WTC11 (cell line): Measurements from ENCODE around the gene SPEM3. TPM values are rescaled to one million over a fixed set of nuclear protein-coding genes. Genes with fewer than 3 reads are reported as not detected.
A peak's percentile ranks its signal among the peaks of the same experiment; 100 is the strongest.

Experiments
- ATAC-seq: fragments of 200-7000 bp; cut with Tn5 transposase; 2 replicates; pipeline ENCODE4 v1.10.0; 2021; ENCODE audit warnings: mild to moderate bottlenecking, moderate library complexity
- CTCF ChIA-PET: fragments of 300-600 bp; sonication (Branson Sonifier 250); formaldehyde crosslinking; loops from one replicate; lab custom pipeline; 2021; ENCODE audit warnings: antibody characterized with exemption; lab: Charles Lee
- POLR2A ChIA-PET: fragments of 350-600 bp; sonication (Branson Sonifier 250); formaldehyde crosslinking; loops from one replicate; lab custom pipeline; 2021; ENCODE audit warnings: antibody characterized with exemption; lab: Charles Lee
- DNase-seq: peaks from one replicate; pipeline ENCODE4 v3.0.0; 2021; ENCODE audit warnings: low spot score
- H3K27ac Mint-ChIP-seq: 2 replicates; pipeline ENCODE4 v1.8.0; 2021; ENCODE audit warnings: mixed read lengths
- H3K27me3 Mint-ChIP-seq: 2 replicates; pipeline ENCODE4 v1.8.0; 2021; ENCODE audit warnings: low read depth, mild to moderate bottlenecking, moderate library complexity, mixed read lengths
- H3K36me3 Mint-ChIP-seq: 2 replicates; pipeline ENCODE4 v1.8.0; 2021; ENCODE audit warnings: mixed read lengths
- H3K4me1 Mint-ChIP-seq: 2 replicates; pipeline ENCODE4 v1.8.0; 2022; ENCODE audit warnings: mixed read lengths
- H3K4me3 Mint-ChIP-seq: 2 replicates; pipeline ENCODE4 v1.8.0; 2021; ENCODE audit warnings: mild to moderate bottlenecking, moderate library complexity, mixed read lengths
- H3K9me3 Mint-ChIP-seq: 2 replicates; pipeline ENCODE4 v1.8.0; 2021; ENCODE audit warnings: mixed read lengths
- ARID4B ChIP-seq: sonication (generic); formaldehyde crosslinking; IDR thresholded peaks from 2 replicates; pipeline ENCODE4 v1.8.0; 2023; ENCODE audit warnings: missing genetic modification reagents, mild to moderate bottlenecking, borderline replicate concordance
- CREM ChIP-seq: sonication (generic); formaldehyde crosslinking; IDR thresholded peaks from 2 replicates; pipeline ENCODE4 v1.8.1; 2022; ENCODE audit warnings: mild to moderate bottlenecking, missing genetic modification reagents, moderate library complexity
- ESRRA ChIP-seq: sonication (generic); formaldehyde crosslinking; IDR thresholded peaks from 2 replicates; pipeline ENCODE4 v1.8.1; 2022; ENCODE audit warnings: mild to moderate bottlenecking, missing genetic modification reagents, borderline replicate concordance
- ETV6 ChIP-seq: sonication (generic); formaldehyde crosslinking; IDR thresholded peaks from 2 replicates; pipeline ENCODE4 v1.8.1; 2022; ENCODE audit warnings: mild to moderate bottlenecking, missing genetic modification reagents
- FOXP1 ChIP-seq: sonication (generic); formaldehyde crosslinking; IDR thresholded peaks from 2 replicates; pipeline ENCODE4 v1.8.0; 2022; ENCODE audit warnings: missing genetic modification reagents, mild to moderate bottlenecking, moderate library complexity, borderline replicate concordance
- FOXP4 ChIP-seq: sonication (generic); formaldehyde crosslinking; IDR thresholded peaks from 2 replicates; pipeline ENCODE4 v1.8.0; 2022; ENCODE audit warnings: mild to moderate bottlenecking, missing genetic modification reagents
- GABPB1 ChIP-seq: sonication (generic); formaldehyde crosslinking; IDR thresholded peaks from 2 replicates; pipeline ENCODE4 v1.8.1; 2023; ENCODE audit warnings: mild to moderate bottlenecking, missing genetic modification reagents
- IRF2 ChIP-seq: sonication (generic); formaldehyde crosslinking; IDR thresholded peaks from 2 replicates; pipeline ENCODE4 v1.8.0; 2022; ENCODE audit warnings: low read depth, missing genetic modification reagents, borderline replicate concordance
- JAZF1 ChIP-seq: fragments of 250-450 bp; sonication (Bioruptor Pico); IDR thresholded peaks from 2 replicates; pipeline ENCODE4 v1.9.0; 2021; ENCODE audit warnings: moderate library complexity, mild to moderate bottlenecking, inconsistent platforms
- MAX ChIP-seq: sonication (generic); formaldehyde crosslinking; IDR thresholded peaks from 2 replicates; pipeline ENCODE4 v1.8.0; 2022; ENCODE audit warnings: mild to moderate bottlenecking, missing genetic modification reagents
- NR2C2 ChIP-seq: sonication (generic); formaldehyde crosslinking; IDR thresholded peaks from 2 replicates; pipeline ENCODE4 v1.8.0; 2022; ENCODE audit warnings: mild to moderate bottlenecking, missing genetic modification reagents
- SP1 ChIP-seq: sonication (generic); formaldehyde crosslinking; conservative IDR thresholded peaks from 2 replicates; pipeline ENCODE4 v1.8.1; 2022; ENCODE audit warnings: missing genetic modification reagents
- TEAD1 ChIP-seq: sonication (generic); formaldehyde crosslinking; IDR thresholded peaks from 2 replicates; pipeline ENCODE4 v1.8.0; 2022; ENCODE audit warnings: mild to moderate bottlenecking, missing genetic modification reagents
- ZBTB43 ChIP-seq: sonication (generic); formaldehyde crosslinking; IDR thresholded peaks from 2 replicates; pipeline ENCODE4 v1.8.1; 2023; ENCODE audit warnings: mild to moderate bottlenecking, missing genetic modification reagents
- ZNF317 ChIP-seq: sonication (generic); formaldehyde crosslinking; IDR thresholded peaks from 2 replicates; pipeline ENCODE4 v1.8.1; 2023; ENCODE audit warnings: low read depth, mild to moderate bottlenecking, moderate library complexity, missing genetic modification reagents, borderline replicate concordance
- ZNF416 ChIP-seq: fragments of 250-450 bp; sonication (Bioruptor Pico); IDR thresholded peaks from 2 replicates; pipeline ENCODE4 v1.9.0; 2021; ENCODE audit warnings: mild to moderate bottlenecking, inconsistent platforms
- ZNF425 ChIP-seq: fragments of 250-450 bp; sonication (Bioruptor Pico); conservative IDR thresholded peaks from 2 replicates; pipeline ENCODE4 v1.9.0; 2021; ENCODE audit warnings: mild to moderate bottlenecking
- ZNF532 ChIP-seq: fragments of 250-450 bp; sonication (Bioruptor Pico); IDR thresholded peaks from 2 replicates; pipeline ENCODE4 v1.9.0; 2021; ENCODE audit warnings: mild to moderate bottlenecking, borderline replicate concordance
- total RNA-seq: library from RNA; stranded (reverse); gene quantifications from 3 replicates; pipeline ENCODE4 v1.2.3, GENCODE V29; 2021

Gene SPEM3
- total RNA-seq, 1 experiment from 2014 or later = not detected

- Mint-ChIP-seq H3K27ac (peak within 1 kb of the TSS; percentile 85), H3K4me3 (peak within 1 kb of the TSS; percentile 90), H3K9me3 (no peaks in the 10 kb centered on the region), H3K36me3 (peaks cover 13% of the 10 kb centered on the region), H3K4me1 (peaks cover 11% of the 10 kb centered on the region), H3K27me3 (no peaks in the 10 kb centered on the region; the same call in 1 of the 2 replicates)
- ChIA-PET POLR2A (interaction anchor here (0.9 to 2.1 kb wide), 4 partner anchors 9 to 18 kb away, joined by 3 to 10 read pairs (median 6); partner anchors contain the start of gene TMEM256), CTCF (interaction anchor here (0.6 to 4.1 kb wide), 34 partner anchors 9 to 323 kb away, joined by 3 to 59 read pairs (median 7); partner anchors contain the start of genes ACAP1, CHRNB1, FGF11 and NLGN2)
- TF ChIP-seq ZNF317 (CRISPR knock-in tag) (0 out of 2 replicates have a peak, but pooled peaks have one; percentile 48), FOXP4 (CRISPR knock-in tag) (peak; percentile 11; the same call in 1 of the 2 replicates), ESRRA (CRISPR knock-in tag) (no peak; the same call in 1 of the 2 replicates), ZNF532 (CRISPR knock-in tag) (no peak), TEAD1 (CRISPR knock-in tag) (peak; percentile 72; the same call in 1 of the 2 replicates), CREM (CRISPR knock-in tag) (no peak), MAX (CRISPR knock-in tag) (peak; percentile 85; the same call in 1 of the 2 replicates), ZNF416 (CRISPR knock-in tag) (no peak), JAZF1 (no peak), FOXP1 (peak; percentile 59), ARID4B (peak; percentile 68; the same call in 1 of the 2 replicates), ZNF425 (no peak), GABPB1 (0 out of 2 replicates have a peak, but pooled peaks have one; percentile 13), ZBTB43 (CRISPR knock-in tag) (no peak), SP1 (CRISPR knock-in tag) (peak; percentile 78), ETV6 (CRISPR knock-in tag) (peak; percentile 30), IRF2 (CRISPR knock-in tag) (no peak), NR2C2 (no peak)
- DNase-seq (peak; percentile 87), ATAC-seq (peak; percentile 78)
Observed at GRCh38 chr17:7394452-7395191, 34.0 kb upstream of the SPEM3 start, which contains the start of gene PLSCR3. PLSCR3 (minus strand) TSS chr17:7394525; CDS start chr17:7394110, 415 bp downstream.
